GM19455 (cell line): ENCODE data around the gene CEP131.

Experiments used
- ATAC-seq: cut with Tn5 transposase; IDR thresholded peaks from one replicate; pipeline ENCODE4 v1.9.1; 2021; ENCODE audit not compliant: unreplicated experiment

The CEP131 gene

GRCh38 chr17:81239714-81240555, 17.2 kb upstream of the CEP131 start:
- ATAC-seq, result no peak

- ATAC-seq, result peak; percentile 89
These were observed 16.3 kb upstream of the CEP131 start, which contains the start of the genes NDUFAF8 and TEPSIN for GRCh38 chr17:81238815-81239713. NDUFAF8 (plus strand) TSS chr17:81239318; CDS start chr17:81239364, 46 bp downstream. TEPSIN (minus strand) TSS chr17:81239055; CDS start chr17:81239033, 22 bp downstream.

GRCh38 chr17:81238490-81238814, 15.7 kb upstream of the CEP131 start:
- ATAC-seq, result peak; percentile 4

GRCh38 chr17:81237591-81238489, 15.1 kb upstream of the CEP131 start:
- ATAC-seq, result no peak

- ATAC-seq, result no peak
These were observed 14.0 kb upstream of the CEP131 start for GRCh38 chr17:81236784-81237183.

GRCh38 chr17:81235822-81236740, 13.3 kb upstream of the CEP131 start:
- no peak for ATAC-seq

- no peak for ATAC-seq
These were observed 12.4 kb upstream of the CEP131 start for GRCh38 chr17:81234940-81235821.

- no peak for ATAC-seq
These were observed 11.7 kb upstream of the CEP131 start for GRCh38 chr17:81234506-81234855.

GRCh38 chr17:81233811-81234505, 11.2 kb upstream of the CEP131 start:
- no peak for ATAC-seq

GRCh38 chr17:81233316-81233715, 10.6 kb upstream of the CEP131 start:
- no peak for ATAC-seq

GRCh38 chr17:81232616-81233241, 10.0 kb upstream of the CEP131 start:
- no peak for ATAC-seq

- ATAC-seq, result no peak
These were observed 9.2 kb upstream of the CEP131 start for GRCh38 chr17:81231766-81232581.

GRCh38 chr17:81231121-81231645, 8.4 kb upstream of the CEP131 start:
- no peak for ATAC-seq

- ATAC-seq, result no peak
These were observed 7.5 kb upstream of the CEP131 start for GRCh38 chr17:81230043-81230820.

- ATAC-seq, result no peak
These were observed 6.8 kb upstream of the CEP131 start for GRCh38 chr17:81229666-81229920.
